ENCODE measurements around the gene CYP3A4.

DNA sequence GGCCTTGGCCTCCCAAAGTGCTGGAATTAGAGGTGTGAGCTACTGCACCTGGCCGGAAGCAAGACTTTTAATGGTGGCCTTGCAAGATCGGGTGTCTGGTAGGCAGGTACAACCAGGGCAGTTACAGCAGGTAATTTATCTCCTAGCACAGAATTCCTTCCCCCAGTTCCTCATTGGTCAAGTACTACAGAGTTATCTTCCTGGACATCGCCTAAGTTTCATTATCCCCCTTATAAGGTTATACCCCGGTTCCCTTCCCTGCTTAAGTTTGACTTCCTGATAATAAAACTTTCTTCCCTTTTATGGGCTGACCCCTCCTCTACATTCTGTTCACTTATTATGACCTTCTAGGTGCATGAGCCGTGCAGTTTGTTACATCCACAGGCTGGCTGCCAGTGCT is 24.8 kb upstream of the CYP3A4 start:
- no peak for TF ChIP-seq CTCF (conservative IDR thresholded peaks at IDR 0.05; ENCODE audit: low read depth, low read length)
- no peak for TF ChIP-seq EZH2 (IDR thresholded peaks at IDR 0.05; ENCODE audit: low read length, unreplicated experiment)
- no peak for TF ChIP-seq EZH2phosphoT487 (IDR thresholded peaks at IDR 0.05; ENCODE audit: borderline replicate concordance, low read length)
